Suppressor macrophage (primary cell): ENCODE data around the gene RWDD2A.
A peak's percentile ranks its signal among the peaks of the same experiment; 100 is the strongest.
"Not testable (repeated sequence)": the region's sequence is repeated elsewhere in the genome, so short reads cannot be mapped to it uniquely, and the experiment has no call there.

Source experiments
- DNase-seq, 4 experiments: peaks; one replicate each; pipeline ENCODE4 v3.0.0-alpha.2; 2020 to 2022
- total RNA-seq, 17 experiments: gene quantifications; one replicate each; lab custom pipeline; 2026; ENCODE audit warnings: mixed read lengths in 6 of 17, inconsistent platforms in 3 of 17; lab: John Stamatoyannopoulos, UW

Gene RWDD2A
- total RNA-seq: 1.1 to 6.8 (median 3.9) reads per million in 17 experiments

DNA sequence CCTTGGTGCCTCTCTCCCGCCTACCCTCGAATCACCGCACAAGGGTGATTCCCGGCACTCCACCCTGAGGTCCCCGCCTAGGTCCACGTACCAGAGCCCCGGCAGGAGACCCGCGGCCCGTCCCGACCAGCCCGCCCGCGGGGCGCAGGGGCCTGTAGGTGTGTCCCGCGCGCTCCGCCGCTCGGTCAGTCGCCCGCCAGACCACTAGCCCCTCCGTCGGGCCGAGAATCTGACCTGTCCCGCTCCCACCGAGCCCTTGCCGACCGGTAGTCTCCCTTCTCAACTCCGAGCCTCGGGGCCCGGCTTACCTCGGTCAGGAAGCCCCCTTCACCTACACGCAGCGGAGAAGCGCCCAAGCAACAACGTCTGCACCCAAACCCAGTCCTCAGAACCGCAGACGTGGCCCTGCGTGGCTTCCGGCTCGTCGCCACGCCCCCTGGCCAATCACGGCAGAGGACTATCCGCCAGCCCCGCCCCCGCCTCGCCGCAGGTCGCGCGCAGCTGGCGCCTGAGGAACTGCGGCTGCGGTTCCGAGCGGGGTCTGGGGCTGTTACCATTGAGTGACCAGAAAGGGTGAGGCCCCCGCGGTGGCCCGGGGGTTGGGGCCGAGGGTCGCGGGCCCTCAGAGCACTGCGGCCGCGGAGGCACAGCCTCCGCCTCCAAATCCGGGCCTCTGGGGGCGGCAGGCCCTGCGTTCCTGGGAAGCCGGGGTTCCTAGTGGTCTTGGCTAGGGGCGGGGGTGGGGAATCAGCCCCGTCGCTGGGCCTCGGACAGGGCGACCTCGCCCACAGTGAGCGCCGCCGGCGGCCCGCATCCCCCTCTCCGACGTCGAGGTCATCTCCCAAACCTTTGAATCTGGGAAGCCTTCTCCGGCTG is at the start of gene RWDD2A, which contains the start of gene PGM3:
Gene RWDD2A, plus strand, starts transcription at position 487 of the 876 bp plus-strand sequence. CDS start 1,095 bp downstream, outside the sequence.
Gene PGM3, minus strand, starts transcription at position 395 of the 876 bp plus-strand sequence. CDS start 2,253 bp downstream, outside the sequence.
- DNase-seq: peak; percentile 90 to 96 (median 94)

GRCh38 chr6:83151114-83151513 is 42.0 kb upstream of the RWDD2A start:
- no peak for DNase-seq

DNA sequence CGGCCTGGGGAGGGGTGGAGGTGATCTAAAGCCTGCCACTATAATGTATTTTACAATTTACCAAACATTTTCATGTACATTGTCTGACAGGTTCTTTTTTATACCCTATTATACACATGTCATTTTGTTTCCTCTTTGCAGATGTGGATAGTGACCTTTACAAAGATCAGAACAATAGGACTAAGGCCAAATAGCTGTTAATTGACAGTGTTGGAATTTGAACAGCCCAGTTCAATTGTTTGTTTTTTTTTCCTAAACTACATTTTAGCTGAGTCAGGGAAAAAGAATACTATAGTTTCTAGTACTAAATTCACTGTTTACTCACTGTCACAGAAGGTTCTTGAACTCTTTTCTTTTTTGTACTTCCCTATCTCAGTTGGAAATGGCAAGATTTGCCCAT is 40.2 kb upstream of the RWDD2A start:
- DNase-seq: no peak

- DNase-seq: no peak
Measured at GRCh38 chr6:83153883-83154521, 39.2 kb upstream of the RWDD2A start.

- DNase-seq: no peak
Measured at GRCh38 chr6:83155794-83156193, 37.4 kb upstream of the RWDD2A start.

DNA sequence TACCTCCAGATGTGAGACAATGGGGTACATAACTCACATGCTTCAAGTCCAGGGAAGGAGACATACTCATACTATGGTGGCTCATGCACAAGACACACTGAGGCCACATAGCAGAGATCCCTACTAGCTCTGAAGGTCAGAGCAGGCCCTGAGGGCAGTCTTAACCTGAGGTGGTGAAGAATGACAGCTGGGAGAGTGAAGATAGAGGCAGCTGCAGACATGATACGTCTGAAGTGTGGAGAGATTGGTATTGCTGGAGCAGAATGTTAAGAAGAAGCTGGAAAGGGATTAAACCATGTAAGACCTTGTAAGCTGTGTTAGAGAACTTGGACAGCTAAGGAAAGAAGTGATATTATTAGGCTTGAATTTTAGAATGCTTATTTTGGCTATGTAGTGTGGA is 33.0 kb upstream of the RWDD2A start:
- no peak for DNase-seq

GRCh38 chr6:83167726-83168278 is 25.4 kb upstream of the RWDD2A start:
- DNase-seq: no peak

DNA sequence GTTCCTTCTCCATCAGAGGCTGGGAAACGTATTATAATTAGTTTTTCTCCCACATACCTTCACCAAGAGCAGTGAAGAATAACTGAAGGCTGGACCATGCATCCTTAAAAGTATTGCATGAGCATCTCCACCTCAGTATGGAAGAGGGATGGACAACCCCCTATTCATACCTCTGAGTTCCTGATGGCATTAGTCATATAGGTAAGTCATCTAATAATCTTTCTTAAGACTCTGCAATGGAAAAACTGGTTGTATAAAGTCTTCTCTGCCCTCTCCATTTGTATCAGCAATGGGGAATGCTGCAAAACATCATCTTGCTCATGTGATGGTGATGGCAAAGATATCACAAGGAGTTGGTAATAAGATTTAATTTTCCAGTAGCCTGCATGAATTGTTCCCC is 24.6 kb upstream of the RWDD2A start:
- DNase-seq: no peak

DNA sequence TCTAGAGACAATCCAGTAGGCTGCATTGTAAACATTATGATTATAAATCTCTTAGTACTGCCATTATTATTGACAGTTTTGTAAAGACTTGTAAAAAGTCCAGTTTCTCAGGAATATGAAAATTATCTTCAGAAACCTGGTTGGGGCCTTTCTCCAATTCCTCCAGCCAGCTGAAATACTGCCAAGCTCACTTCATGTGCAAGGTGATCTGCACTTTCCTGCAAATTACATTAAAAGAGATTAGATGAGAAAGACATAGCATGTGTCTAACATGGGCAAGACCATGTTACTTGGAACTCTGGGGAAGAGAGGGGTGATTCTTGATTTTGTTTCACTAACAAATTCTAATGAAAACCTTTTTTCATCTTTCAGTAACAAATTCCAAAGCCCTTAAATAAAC is 24.1 kb upstream of the RWDD2A start:
- no peak for DNase-seq

GRCh38 chr6:83169511-83169910 is 23.6 kb upstream of the RWDD2A start:
- DNase-seq: no peak

DNA sequence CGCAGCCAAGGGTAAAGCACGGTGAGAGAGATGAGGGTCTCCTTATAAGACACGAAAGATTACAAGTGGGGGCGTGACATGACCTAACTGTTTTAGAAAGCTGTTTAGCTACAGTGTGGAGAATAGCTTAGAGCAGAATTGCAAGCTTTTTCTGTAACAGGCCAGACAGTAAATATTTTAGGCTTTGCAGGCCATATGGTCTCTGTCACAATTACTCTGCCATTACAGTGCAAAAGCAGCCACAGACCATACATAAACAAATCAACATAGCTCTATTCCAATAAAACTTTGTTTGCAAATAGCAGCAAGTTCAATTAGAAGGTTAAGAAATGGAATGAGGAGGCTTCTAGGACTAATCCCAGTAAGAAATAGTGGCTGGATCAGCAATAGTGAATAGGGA is 16.9 kb upstream of the RWDD2A start:
- DNase-seq: no peak

DNA sequence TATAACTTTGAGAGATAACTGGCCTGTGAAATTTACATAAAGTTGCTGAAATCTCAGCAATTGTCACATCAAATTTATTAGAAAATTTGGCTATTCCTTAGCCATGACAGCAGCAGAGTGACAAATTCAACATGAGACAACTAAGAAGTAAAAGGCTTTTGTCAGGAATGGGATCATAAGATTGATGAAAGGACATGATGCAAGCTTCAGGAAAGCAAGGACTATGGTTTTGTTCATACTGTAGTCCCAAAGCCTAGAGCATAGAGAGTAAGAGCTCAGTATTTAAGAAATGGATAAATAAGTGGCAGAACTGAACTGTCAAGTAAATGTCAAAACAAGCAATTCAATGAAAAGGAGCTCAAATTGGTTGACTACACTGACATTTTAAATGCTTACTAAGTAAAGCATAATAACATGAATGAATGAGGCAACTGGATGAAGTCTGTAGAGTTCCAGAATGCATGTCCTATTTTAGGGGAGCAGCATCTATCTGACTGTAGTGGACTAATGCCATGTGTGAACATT is 12.7 kb upstream of the RWDD2A start:
- no peak for DNase-seq

- DNase-seq: no peak
Measured at GRCh38 chr6:83182114-83182513, 11.0 kb upstream of the RWDD2A start.

GRCh38 chr6:83183082-83183828 is 9.9 kb upstream of the RWDD2A start:
- no peak for DNase-seq

DNA sequence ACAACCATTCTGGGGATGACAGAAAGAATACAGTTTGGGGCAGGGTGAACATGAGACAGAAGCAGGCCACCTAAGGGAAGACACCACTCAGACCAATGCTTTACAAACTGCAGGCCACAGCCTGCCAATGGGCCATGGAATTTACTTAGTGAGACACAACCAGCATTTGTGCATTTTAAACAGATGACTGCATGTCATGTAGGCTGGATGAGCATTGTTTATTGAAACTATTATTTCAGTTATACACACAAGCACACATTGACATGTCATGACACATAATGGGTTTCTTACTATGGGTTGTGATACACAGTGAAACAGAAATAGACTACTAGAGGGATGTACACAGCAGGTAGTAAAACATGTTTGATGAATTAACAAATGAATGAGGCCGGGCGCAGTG is 8.1 kb upstream of the RWDD2A start:
- no peak for DNase-seq

DNA sequence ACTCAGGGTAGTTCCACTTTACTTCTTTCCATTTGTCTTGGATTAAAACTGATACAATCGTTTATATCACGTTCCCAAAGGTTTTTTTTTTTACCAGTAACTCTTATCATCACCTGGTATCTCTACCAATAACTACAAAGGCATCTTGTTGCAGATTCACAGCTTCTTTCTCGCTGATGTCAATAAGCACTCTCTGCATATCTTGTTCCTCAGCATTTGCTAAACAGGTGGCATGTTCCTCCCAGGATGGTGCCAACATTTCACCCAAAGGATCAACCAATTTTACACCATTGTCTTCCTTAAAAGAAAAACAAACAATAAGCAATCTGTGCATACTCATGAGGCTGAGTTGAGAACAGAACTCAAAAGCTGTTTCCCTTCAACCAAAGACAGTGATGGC is 4.7 kb upstream of the RWDD2A start:
- no peak for DNase-seq

GRCh38 chr6:83190626-83191025 is 2.5 kb upstream of the RWDD2A start:
- DNase-seq: no peak

DNA sequence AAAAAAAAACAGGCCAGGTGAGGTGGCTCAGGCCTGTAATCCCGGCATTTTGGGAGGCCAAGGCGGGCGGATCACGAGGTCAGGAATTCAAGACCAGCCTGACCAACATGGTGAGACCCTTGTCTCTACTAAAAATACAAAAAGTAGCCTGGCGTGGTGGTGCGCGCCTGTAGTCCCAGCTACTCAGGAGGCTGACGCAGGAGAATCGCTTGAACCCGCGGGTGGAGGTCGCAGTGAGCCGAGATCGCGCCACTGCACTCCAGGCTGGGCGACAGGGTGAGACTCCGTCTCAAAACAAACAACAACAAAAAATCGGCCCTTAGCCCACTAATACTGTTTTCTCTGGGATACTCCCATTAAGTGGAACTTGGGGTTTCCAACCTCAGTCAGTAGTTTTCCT is 1.2 kb upstream of the RWDD2A start:
- not testable (repeated sequence) for DNase-seq

GRCh38 chr6:83192456-83192855 is 701 bp upstream of the RWDD2A start:
- peak in 1 of 4 experiments; percentile 6 for DNase-seq

GRCh38 chr6:83193747-83194566 is 800 bp downstream of the RWDD2A start:
- DNase-seq: peak; percentile 23 to 59 (median 40)

- DNase-seq: no peak
Measured at GRCh38 chr6:83198486-83199172, 5.5 kb downstream of the RWDD2A start.
